Lower leg skin (tissue), 3 donors: ENCODE results near the gene ETS1.

ENCODE experiments used
- CTCF ChIP-seq, 3 donors: fragments of 450-650 bp; IDR thresholded peaks; one replicate each; pipeline ENCODE4 v1.5.1; 2016; ENCODE audit warnings: antibody characterized with exemption in 3 of 3, mild to moderate bottlenecking in 3 of 3, moderate library complexity in 2 of 3
- POLR2A ChIP-seq, 2 donors: fragments of 450-650 bp; IDR thresholded peaks; one replicate each; pipeline ENCODE4 v1.6.1; 2016 to 2017; ENCODE audit warnings: antibody characterized with exemption in 2 of 2, mild to moderate bottlenecking in 1 of 2, moderate library complexity in 1 of 2

- no peak for TF ChIP-seq CTCF (IDR thresholded peaks at IDR 0.05)
- no peak for TF ChIP-seq POLR2A (IDR thresholded peaks at IDR 0.05)
Observed at GRCh38 chr11:128528294-128528693, 59.1 kb downstream of the ETS1 start.
